HCT116 (cell line): ENCODE data around the gene CALD1. TPM values are rescaled to one million over a fixed set of nuclear protein-coding genes. Genes with fewer than 3 reads are reported as not detected.

ENCODE experiments used
- ATAC-seq: fragments of 200-7000 bp; cut with Tn5 transposase; 2 replicates; pipeline ENCODE4 v1.9.1; 2020; ENCODE audit warnings: mild to moderate bottlenecking, moderate library complexity
- BruUV-seq: library from RNA; stranded (reverse); fragments of 400-500 nt; replicated peaks from 2 replicates; lab custom pipeline; 2021; lab: Mats Ljungman, UMichigan
- CTCF ChIA-PET: fragments of 300-600 bp; sonication (Branson Sonifier 250); formaldehyde crosslinking; loops from one replicate; lab custom pipeline; 2021; ENCODE audit warnings: antibody characterized with exemption; lab: Charles Lee
- POLR2A ChIA-PET: fragments of 300-600, 350-600 bp; sonication (Branson Sonifier 250); formaldehyde crosslinking; loops from one replicate; lab custom pipeline; 2021; ENCODE audit warnings: antibody characterized with exemption; lab: Charles Lee
- RAD21 ChIA-PET, 2 experiments: fragments of 300-600 bp; sonication (Branson Sonifier 250); formaldehyde crosslinking; loops; one replicate each; lab custom pipeline; 2023; ENCODE audit warnings: low total read pairs in 2 of 2; ENCODE audit not compliant: uncharacterized antibody in 2 of 2, unreplicated experiment in 2 of 2, low non-redundant PET in 1 of 2; lab: Charles Lee
- DNase-seq: peaks from one replicate; pipeline ENCODE4 v3.0.0-alpha.2; 2010; ENCODE audit warnings: low read depth, low spot score
- H2AFZ ChIP-seq: fragments of 200-600 bp; shearing (Covaris generic), sonication (generic); 2 replicates; pipeline ENCODE4 v1.6.1; 2017; ENCODE audit warnings: low read depth, mixed run types, mixed read lengths, antibody characterized with exemption, low read length; ENCODE audit not compliant: poor library complexity, severe bottlenecking
- H3K27ac ChIP-seq: 2 replicates; pipeline ENCODE4 v1.5.1; 2012; ENCODE audit warnings: low read depth, low read length
- H3K27me3 ChIP-seq: fragments of 200-600 bp; sonication (generic); 2 replicates; pipeline ENCODE4 v1.6.1; 2016; ENCODE audit warnings: mixed run types, low read length, mixed read lengths; ENCODE audit not compliant: insufficient read depth
- H3K36me3 ChIP-seq, 2 experiments: fragments of 200-500 bp in 1 of 2; fragments of 200-600 bp in 1 of 2; sonication (Bioruptor generic) in 1 of 2; sonication (generic) in 1 of 2; 2 replicates each; pipeline versions ENCODE4 v1.5.1 to v1.6.1; 2014 to 2016; ENCODE audit warnings: low read length in 2 of 2, inconsistent platforms in 1 of 2, mixed read lengths in 1 of 2, mixed run types in 1 of 2; ENCODE audit not compliant: insufficient read depth in 2 of 2, control insufficient read depth in 1 of 2
- H3K4me1 ChIP-seq, 2 experiments: fragments of 200-600 bp in 1 of 2; sonication (generic) in 1 of 2; 2 replicates each; pipeline versions ENCODE4 v1.5.1 to v1.6.1; 2012 to 2017; ENCODE audit warnings: low read length in 2 of 2, inconsistent platforms in 1 of 2, mild to moderate bottlenecking in 1 of 2, mixed read lengths in 1 of 2, mixed run types in 1 of 2, moderate library complexity in 1 of 2; ENCODE audit not compliant: insufficient read depth in 2 of 2, control insufficient read depth in 1 of 2
- H3K4me2 ChIP-seq: fragments of 200-600 bp; sonication (generic); 2 replicates; pipeline ENCODE4 v1.6.1; 2017; ENCODE audit warnings: mixed run types, low read length, mixed read lengths
- H3K4me3 ChIP-seq, 2 experiments: fragments of 200-600 bp in 1 of 2; sonication (generic) in 1 of 2; replicated peaks in 1 of 2; 2 replicates each; pipeline ENCODE4 v1.5.1; 2011 to 2016; ENCODE audit warnings: low read length in 2 of 2, control low read depth in 1 of 2, low read depth in 1 of 2, mild to moderate bottlenecking in 1 of 2, mixed read lengths in 1 of 2, mixed run types in 1 of 2
- H3K79me2 ChIP-seq: fragments of 200-600 bp; sonication (generic); 2 replicates; pipeline ENCODE4 v1.6.1; 2017; ENCODE audit warnings: mild to moderate bottlenecking, mixed run types, low read length, moderate library complexity, mixed read lengths; ENCODE audit not compliant: insufficient read depth
- H3K9ac ChIP-seq: fragments of 200-600 bp; sonication (generic); 2 replicates; pipeline ENCODE4 v1.6.1; 2016; ENCODE audit warnings: low read length, mixed read lengths
- H3K9me2 ChIP-seq: fragments of 200-600 bp; sonication (generic), shearing (Covaris generic); 2 replicates; pipeline ENCODE4 v1.6.1; 2017; ENCODE audit warnings: mixed run types, mild to moderate bottlenecking, moderate library complexity; ENCODE audit not compliant: insufficient read depth
- H3K9me3 ChIP-seq, 2 experiments: fragments of 200-500 bp in 1 of 2; fragments of 200-600 bp in 1 of 2; sonication (Bioruptor generic) in 1 of 2; sonication (generic) in 1 of 2; 2 replicates each; pipeline ENCODE4 v1.6.1; 2014 to 2017; ENCODE audit warnings: low read length in 2 of 2, mixed read lengths in 2 of 2, inconsistent platforms in 1 of 2, low read depth in 1 of 2, mild to moderate bottlenecking in 1 of 2, mixed run types in 1 of 2, moderate library complexity in 1 of 2; ENCODE audit not compliant: control insufficient read depth in 1 of 2, insufficient read depth in 1 of 2
- H4K20me1 ChIP-seq: fragments of 200-600 bp; sonication (generic), shearing (Covaris generic); 2 replicates; pipeline ENCODE4 v1.6.1; 2017; ENCODE audit warnings: mixed run types, mild to moderate bottlenecking, moderate library complexity; ENCODE audit not compliant: insufficient read depth
- CBX3 ChIP-seq: IDR thresholded peaks from 2 replicates; pipeline ENCODE4 v1.6.1; 2012; ENCODE audit warnings: low read depth
- CEBPB ChIP-seq: IDR thresholded peaks from 2 replicates; pipeline ENCODE4 v1.6.1; 2012; ENCODE audit warnings: low read depth
- EZH2 ChIP-seq: fragments of 200-600 bp; sonication (generic); IDR thresholded peaks from 2 replicates; pipeline ENCODE4 v1.6.1; 2017; ENCODE audit warnings: antibody characterized with exemption, mixed run types
- EZH2phosphoT487 ChIP-seq: fragments of 200-600 bp; IDR thresholded peaks from 2 replicates; pipeline ENCODE4 v1.6.1; 2018; ENCODE audit warnings: antibody characterized with exemption, borderline replicate concordance
- JUND ChIP-seq: IDR thresholded peaks from 2 replicates; pipeline ENCODE4 v1.6.1; 2012
- POLR2A ChIP-seq: IDR thresholded peaks from 2 replicates; pipeline ENCODE4 v1.7.0; 2011; ENCODE audit warnings: borderline replicate concordance; ENCODE audit not compliant: insufficient read depth, insufficient read length; ENCODE audit errors: extremely low read depth
- POLR2AphosphoS5 ChIP-seq: IDR thresholded peaks from 2 replicates; pipeline ENCODE4 v1.6.1; 2011; ENCODE audit warnings: mild to moderate bottlenecking, low read depth, low read length, moderate library complexity
- RAD21 ChIP-seq: IDR thresholded peaks from 2 replicates; pipeline ENCODE4 v1.6.1; 2012; ENCODE audit warnings: low read depth, mild to moderate bottlenecking
- SP1 ChIP-seq: IDR thresholded peaks from 2 replicates; pipeline ENCODE4 v1.6.1; 2012; ENCODE audit warnings: low read depth
- TCF7L2 ChIP-seq: IDR thresholded peaks from 2 replicates; pipeline ENCODE4 v1.7.0; 2011; ENCODE audit warnings: borderline replicate concordance, inconsistent platforms; ENCODE audit not compliant: insufficient read depth, insufficient read length; ENCODE audit errors: extremely low read depth
- YY1 ChIP-seq: IDR thresholded peaks from 2 replicates; pipeline ENCODE4 v1.6.1; 2011; ENCODE audit warnings: low read length, low read depth, moderate library complexity, mild to moderate bottlenecking; ENCODE audit not compliant: insufficient replicate concordance; ENCODE audit errors: extremely low read depth
- ZFX ChIP-seq: fragments of 450-650 bp; IDR thresholded peaks from 2 replicates; pipeline ENCODE4 v1.6.1; 2017
- ZNF274 ChIP-seq: fragments of 200-500 bp; sonication (Bioruptor generic); IDR thresholded peaks from 2 replicates; pipeline ENCODE4 v1.6.1; 2014; ENCODE audit warnings: mild to moderate bottlenecking, low read depth, low read length, inconsistent platforms
- intact Hi-C: fragments of 100-400 bp; cut with micrococcal nuclease; formaldehyde crosslinking; loops from 2 replicates; pipeline ENCODE4 v1.10.0; 2022
- total RNA-seq: library from RNA; stranded (reverse); gene quantifications from one replicate; pipeline ENCODE4 v1.2.1, GENCODE V29; 2021; ENCODE audit not compliant: unreplicated experiment
- TF ChIP-seq, protein P1 (sequence below): IDR thresholded peaks from 2 replicates; pipeline ENCODE4 v1.6.1; 2012
- TF ChIP-seq, protein P2 (sequence below), 3 experiments: fragments of 200-600 bp in 1 of 3; sonication (generic) in 1 of 3; IDR thresholded peaks in 2 of 3; conservative IDR thresholded peaks in 1 of 3; 2 replicates each; pipeline ENCODE4 v1.5.1; 2012 to 2017; ENCODE audit warnings: low read depth in 2 of 3, low read length in 2 of 3, antibody characterized with exemption in 1 of 3, borderline replicate concordance in 1 of 3, control low read depth in 1 of 3, mild to moderate bottlenecking in 1 of 3, mixed read lengths in 1 of 3, mixed run types in 1 of 3, moderate library complexity in 1 of 3; ENCODE audit not compliant: insufficient read depth in 1 of 3

The CALD1 gene
- total RNA-seq, 1 experiment from 2014 or later = 66.8 TPM

DNA sequence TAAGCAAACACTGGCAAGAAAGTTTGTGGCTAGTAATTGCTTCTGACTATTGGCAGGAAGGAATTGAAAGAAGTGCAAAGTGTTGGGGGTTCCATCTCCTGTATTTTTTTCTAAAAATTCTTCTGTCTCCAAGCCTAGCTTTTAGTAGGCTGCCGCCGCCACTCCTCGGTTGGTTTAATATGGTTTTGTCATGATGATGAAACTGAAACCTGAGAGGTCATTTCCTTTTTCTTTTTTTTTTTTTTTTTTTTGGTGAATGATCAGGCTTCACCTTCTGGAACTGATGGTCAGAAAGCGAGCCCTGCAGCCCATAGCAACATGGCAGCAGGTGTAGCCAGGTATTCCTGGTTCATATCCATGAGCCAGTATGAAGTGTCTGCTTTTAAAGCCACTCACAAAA lies 131.5 kb downstream of the CALD1 start:
- ChIA-PET RAD21 (no interaction called here), CTCF (no interaction called here), POLR2A (no interaction called here)
- H3K79me2 ChIP-seq = peaks cover 9% of the 10 kb centered on the region
- no peaks in the 10 kb centered on the region for H3K27me3 ChIP-seq
- DNase-seq (no peak), ATAC-seq (no peak)
- peaks cover 0 to 4% of the 10 kb centered on the region in 2 experiments; a peak in 2 of 4 replicates for H3K4me1 ChIP-seq
- intact Hi-C loops = no loop called here
- H2AFZ ChIP-seq = no peak overlapping the region
- H3K9me2 ChIP-seq = no peaks in the 10 kb centered on the region
- H3K4me2 ChIP-seq = no peak overlapping the region
- TF ChIP-seq, protein P1, sequence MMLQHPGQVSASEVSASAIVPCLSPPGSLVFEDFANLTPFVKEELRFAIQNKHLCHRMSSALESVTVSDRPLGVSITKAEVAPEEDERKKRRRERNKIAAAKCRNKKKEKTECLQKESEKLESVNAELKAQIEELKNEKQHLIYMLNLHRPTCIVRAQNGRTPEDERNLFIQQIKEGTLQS = no peak
- TF ChIP-seq POLR2A (no peak), CEBPB (no peak), EZH2phosphoT487 (no peak)
- no TSS peak for BruUV-seq
- H3K36me3 ChIP-seq = no peaks in the 10 kb centered on the region
- no peak overlapping the region for H3K27ac ChIP-seq
- no peak overlapping the region for H3K4me3 ChIP-seq
- H4K20me1 ChIP-seq = no peaks in the 10 kb centered on the region
- H3K9ac ChIP-seq = no peak overlapping the region
- H3K9me3 ChIP-seq = no peaks in the 10 kb centered on the region

DNA sequence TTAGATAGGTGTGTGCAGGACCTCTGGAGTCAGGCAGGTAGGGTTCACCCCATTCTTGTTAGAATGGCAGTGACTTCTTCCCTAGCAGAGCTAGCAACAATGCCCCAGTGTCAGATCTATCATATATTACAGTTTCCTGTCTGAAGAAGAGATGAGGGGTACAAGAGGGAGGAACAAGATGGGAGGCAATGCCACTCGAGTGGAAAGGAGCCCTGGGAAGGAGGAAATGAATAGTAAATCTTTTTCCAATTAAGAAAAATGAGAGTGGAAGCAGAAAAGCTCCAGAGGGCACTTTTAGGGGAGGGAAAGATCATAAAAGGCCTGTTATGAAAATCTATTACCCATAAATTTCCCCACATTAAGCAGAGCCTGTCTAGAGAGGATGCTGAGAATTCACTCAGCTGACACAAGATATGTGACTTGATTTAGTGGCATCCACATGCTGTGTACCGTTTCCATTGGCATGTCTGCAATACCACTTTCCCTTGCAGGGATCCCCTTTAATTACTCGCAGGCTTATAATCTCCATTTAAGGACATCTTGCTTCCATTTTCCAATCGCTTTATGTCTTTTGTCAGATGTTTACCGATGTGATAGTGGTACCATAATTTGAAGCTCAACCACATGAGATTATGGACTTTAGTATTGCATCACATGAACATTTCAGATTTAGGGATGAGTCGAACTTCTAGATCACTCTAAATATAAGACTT lies 136.9 kb downstream of the CALD1 start:
- CTCF ChIA-PET = no interaction called here
- intact Hi-C loops = no loop called here
- Histone ChIP-seq H3K36me3 (no peaks in the 10 kb centered on the region), H3K79me2 (peaks cover 17% of the 10 kb centered on the region), H3K4me2 (no peak overlapping the region), H3K4me3 (no peak overlapping the region), H3K9me3 (no peaks in the 10 kb centered on the region), H3K27ac (no peak overlapping the region), H3K9me2 (no peaks in the 10 kb centered on the region), H4K20me1 (no peaks in the 10 kb centered on the region), H3K27me3 (no peaks in the 10 kb centered on the region), H3K9ac (no peak overlapping the region), H2AFZ (no peak overlapping the region), H3K4me1 (peaks cover 0 to 14% of the 10 kb centered on the region in 2 experiments; a peak in 2 of 4 replicates)
- no TSS peak for BruUV-seq
- no peak for DNase-seq
- TF ChIP-seq EZH2 (no peak), TCF7L2 (no peak), ZFX (no peak), JUND (no peak), POLR2AphosphoS5 (no peak), EZH2phosphoT487 (no peak), POLR2A (no peak), ZNF274 (no peak), SP1 (no peak), CBX3 (no peak), RAD21 (no peak), YY1 (no peak)
- TF ChIP-seq, protein P1 = no peak
- TF ChIP-seq, protein P2, sequence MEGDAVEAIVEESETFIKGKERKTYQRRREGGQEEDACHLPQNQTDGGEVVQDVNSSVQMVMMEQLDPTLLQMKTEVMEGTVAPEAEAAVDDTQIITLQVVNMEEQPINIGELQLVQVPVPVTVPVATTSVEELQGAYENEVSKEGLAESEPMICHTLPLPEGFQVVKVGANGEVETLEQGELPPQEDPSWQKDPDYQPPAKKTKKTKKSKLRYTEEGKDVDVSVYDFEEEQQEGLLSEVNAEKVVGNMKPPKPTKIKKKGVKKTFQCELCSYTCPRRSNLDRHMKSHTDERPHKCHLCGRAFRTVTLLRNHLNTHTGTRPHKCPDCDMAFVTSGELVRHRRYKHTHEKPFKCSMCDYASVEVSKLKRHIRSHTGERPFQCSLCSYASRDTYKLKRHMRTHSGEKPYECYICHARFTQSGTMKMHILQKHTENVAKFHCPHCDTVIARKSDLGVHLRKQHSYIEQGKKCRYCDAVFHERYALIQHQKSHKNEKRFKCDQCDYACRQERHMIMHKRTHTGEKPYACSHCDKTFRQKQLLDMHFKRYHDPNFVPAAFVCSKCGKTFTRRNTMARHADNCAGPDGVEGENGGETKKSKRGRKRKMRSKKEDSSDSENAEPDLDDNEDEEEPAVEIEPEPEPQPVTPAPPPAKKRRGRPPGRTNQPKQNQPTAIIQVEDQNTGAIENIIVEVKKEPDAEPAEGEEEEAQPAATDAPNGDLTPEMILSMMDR (IDR thresholded peaks at IDR 0.05 in 2 of 3, conservative IDR thresholded peaks at IDR 0.05 in 1 of 3; ENCODE audit: borderline replicate concordance in 1 of 3, insufficient read depth in 1 of 3, low read depth in 2 of 3, low read length in 2 of 3) = no peak
- ATAC-seq = no peak
- POLR2A ChIA-PET = interaction anchor here (1.2 kb wide), 1 partner anchor 17 kb away, joined by 3 read pairs; no protein-coding TSS in a partner anchor
- RAD21 ChIA-PET = no interaction called here
